H1 (cell line): ENCODE results near the gene PLEKHG2. TPM values are rescaled to one million over a fixed set of nuclear protein-coding genes. Genes with fewer than 3 reads are reported as not detected.

Experiments
- CTCF ChIA-PET: fragments of 300-600 bp; sonication (Branson Sonifier 250); formaldehyde crosslinking; loops from one replicate; lab custom pipeline; 2021; ENCODE audit not compliant: partially characterized antibody; lab: Charles Lee
- POLR2A ChIA-PET: fragments of 300-600 bp; sonication (Branson Sonifier 250); formaldehyde crosslinking; loops from one replicate; lab custom pipeline; 2021; ENCODE audit warnings: inconsistent platforms; ENCODE audit not compliant: partially characterized antibody; lab: Charles Lee
- DNase-seq, 2 experiments: peaks; one replicate each; pipeline versions ENCODE4 v3.0.0 to v3.0.0-alpha.2; 2010 to 2022; ENCODE audit warnings: low spot score in 2 of 2, low read depth in 1 of 2, mixed read lengths in 1 of 2
- FAIRE-seq: peaks from 2 replicates; lab custom pipeline; 2011; peaks lifted over from hg19 to GRCh38; lab: Jason Lieb, UNC
- H2AFZ ChIP-seq: 2 replicates; pipeline ENCODE4 v1.8.1; 2012; ENCODE audit warnings: low read length, inconsistent platforms
- H2AK5ac ChIP-seq: 2 replicates; pipeline ENCODE4 v1.6.1; 2013; ENCODE audit warnings: low read depth, low read length
- H2BK120ac ChIP-seq: replicated peaks from 2 replicates; pipeline ENCODE3; 2013; ENCODE audit warnings: low read depth, low read length, inconsistent platforms
- H2BK12ac ChIP-seq: 2 replicates; pipeline ENCODE4 v1.6.1; 2013; ENCODE audit warnings: low read depth, low read length
- H2BK15ac ChIP-seq: 2 replicates; pipeline ENCODE4 v1.6.1; 2013; ENCODE audit warnings: low read length
- H2BK20ac ChIP-seq: 2 replicates; pipeline ENCODE4 v1.6.1; 2013; ENCODE audit warnings: low read length
- H2BK5ac ChIP-seq: 2 replicates; pipeline ENCODE4 v1.6.1; 2013; ENCODE audit warnings: low read depth, low read length
- H3K14ac ChIP-seq: 2 replicates; pipeline ENCODE4 v1.6.1; 2013; ENCODE audit warnings: inconsistent platforms; ENCODE audit not compliant: insufficient read length
- H3K18ac ChIP-seq: 2 replicates; pipeline ENCODE4 v1.6.1; 2013; ENCODE audit warnings: low read length; ENCODE audit errors: extremely low read depth
- H3K23ac ChIP-seq: 2 replicates; pipeline ENCODE4 v1.6.1; 2013; ENCODE audit warnings: inconsistent platforms; ENCODE audit not compliant: insufficient read length
- H3K23me2 ChIP-seq: 2 replicates; pipeline ENCODE4 v1.6.1; 2013; ENCODE audit warnings: low read depth, low read length
- H3K27ac ChIP-seq: 2 replicates; pipeline ENCODE4 v1.6.1; 2011; ENCODE audit warnings: low read depth, low read length, inconsistent platforms
- H3K27me3 ChIP-seq, 4 experiments: replicated peaks in 1 of 4; 1 replicate in 1 of 4; 2 replicates in 3 of 4; pipeline versions ENCODE4 v1.6.1 to v1.8.1; 2011 to 2013; ENCODE audit warnings: low read length in 3 of 4, mild to moderate bottlenecking in 3 of 4, inconsistent platforms in 2 of 4, mixed read lengths in 2 of 4, moderate library complexity in 1 of 4; ENCODE audit not compliant: control insufficient read depth in 3 of 4, insufficient read depth in 3 of 4; ENCODE audit errors: extremely low read depth in 1 of 4
- H3K36me3 ChIP-seq, 4 experiments: 2 replicates each; pipeline versions ENCODE4 v1.6.1 to v1.8.1; 2011 to 2013; ENCODE audit warnings: mild to moderate bottlenecking in 4 of 4, low read length in 3 of 4, moderate library complexity in 2 of 4, control low read depth in 1 of 4, inconsistent platforms in 1 of 4; ENCODE audit not compliant: insufficient read depth in 4 of 4, control insufficient read depth in 2 of 4
- H3K4ac ChIP-seq: replicated peaks from 2 replicates; pipeline ENCODE3; 2013; ENCODE audit warnings: low read length, low read depth, mixed read lengths, inconsistent platforms; ENCODE audit not compliant: insufficient read length
- H3K4me1 ChIP-seq, 4 experiments: replicated peaks in 1 of 4; 1 replicate in 1 of 4; 2 replicates in 3 of 4; pipeline versions ENCODE4 v1.6.1 to v1.8.1; 2011 to 2013; ENCODE audit warnings: low read length in 3 of 4, inconsistent platforms in 2 of 4, mixed read lengths in 1 of 4; ENCODE audit not compliant: insufficient read depth in 4 of 4, control insufficient read depth in 3 of 4
- H3K4me2 ChIP-seq, 2 experiments: 2 replicates each; pipeline versions ENCODE4 v1.6.1 to v1.8.1; 2011 to 2013; ENCODE audit warnings: low read depth in 2 of 2, low read length in 2 of 2, control low read depth in 1 of 2, inconsistent platforms in 1 of 2, mild to moderate bottlenecking in 1 of 2; ENCODE audit not compliant: insufficient read depth in 1 of 2
- H3K4me3 ChIP-seq, 4 experiments: fragments of 200-600, 300-600 bp in 1 of 4; sonication (generic), shearing (Covaris generic), sonication (Bioruptor Twin) in 1 of 4; 2 replicates each; pipeline versions ENCODE4 v1.5.1 to v1.8.1; 2011 to 2016; ENCODE audit warnings: low read length in 4 of 4, low read depth in 3 of 4, control low read depth in 2 of 4, inconsistent platforms in 2 of 4, mild to moderate bottlenecking in 2 of 4, mixed read lengths in 1 of 4, moderate library complexity in 1 of 4; ENCODE audit not compliant: insufficient read depth in 2 of 4; ENCODE audit errors: extremely low read depth in 1 of 4
- H3K56ac ChIP-seq: replicated peaks from 2 replicates; pipeline ENCODE3; 2013; ENCODE audit warnings: low read depth, mild to moderate bottlenecking, mixed read lengths, low read length, inconsistent platforms; ENCODE audit not compliant: insufficient read length
- H3K79me1 ChIP-seq: 2 replicates; pipeline ENCODE4 v1.6.1; 2013; ENCODE audit warnings: low read depth, low read length, control low read depth
- H3K79me2 ChIP-seq, 2 experiments: 2 replicates each; pipeline versions ENCODE4 v1.6.1 to v1.8.1; 2012 to 2013; ENCODE audit warnings: low read length in 2 of 2, mild to moderate bottlenecking in 2 of 2, inconsistent platforms in 1 of 2; ENCODE audit not compliant: insufficient read depth in 2 of 2, control insufficient read depth in 1 of 2
- H3K9ac ChIP-seq, 4 experiments: replicated peaks in 1 of 4; 1 replicate in 1 of 4; 2 replicates in 3 of 4; pipeline versions ENCODE4 v1.6.1 to v1.8.1; 2011 to 2013; ENCODE audit warnings: low read depth in 3 of 4, low read length in 3 of 4, control low read depth in 2 of 4, mild to moderate bottlenecking in 2 of 4, moderate library complexity in 2 of 4, inconsistent platforms in 1 of 4; ENCODE audit errors: extremely low read depth in 1 of 4
- H3K9me3 ChIP-seq, 2 experiments: 2 replicates each; pipeline versions ENCODE4 v1.6.1 to v1.8.1; 2012 to 2013; ENCODE audit warnings: mild to moderate bottlenecking in 2 of 2, moderate library complexity in 2 of 2, control low read depth in 1 of 2, inconsistent platforms in 1 of 2, low read depth in 1 of 2, low read length in 1 of 2, mixed read lengths in 1 of 2; ENCODE audit not compliant: insufficient read depth in 2 of 2
- H4K20me1 ChIP-seq, 2 experiments: replicated peaks in 1 of 2; 2 replicates each; pipeline versions ENCODE3 to v1.8.1; 2011 to 2013; ENCODE audit warnings: inconsistent platforms in 2 of 2, low read length in 2 of 2, mild to moderate bottlenecking in 1 of 2; ENCODE audit not compliant: insufficient read depth in 2 of 2, control insufficient read depth in 1 of 2
- H4K5ac ChIP-seq: 2 replicates; pipeline ENCODE4 v1.6.1; 2013; ENCODE audit warnings: low read length, low read depth, mixed read lengths, inconsistent platforms; ENCODE audit not compliant: insufficient read length
- H4K8ac ChIP-seq: 2 replicates; pipeline ENCODE4 v1.8.0; 2013; ENCODE audit warnings: mild to moderate bottlenecking, moderate library complexity, low read length, inconsistent platforms; ENCODE audit not compliant: insufficient read depth; ENCODE audit errors: extremely low read depth
- H4K91ac ChIP-seq: replicated peaks from 2 replicates; pipeline ENCODE3; 2013; ENCODE audit warnings: low read length, mixed read lengths, inconsistent platforms; ENCODE audit not compliant: insufficient read length
- GTF2F1 ChIP-seq: IDR thresholded peaks from 2 replicates; pipeline ENCODE4 v1.6.1; 2012; ENCODE audit warnings: low read depth, low read length, improper control_type of control experiment, borderline replicate concordance
- SRF ChIP-seq: IDR thresholded peaks from 2 replicates; pipeline ENCODE4 v1.6.1; 2011; ENCODE audit warnings: mild to moderate bottlenecking, low read depth, low read length, moderate library complexity
- SUZ12 ChIP-seq: fragments of 200-600 bp; sonication (generic); IDR thresholded peaks from 2 replicates; pipeline ENCODE4 v1.6.1; 2012; ENCODE audit warnings: mild to moderate bottlenecking, inconsistent platforms, low read length, moderate library complexity, mixed read lengths
- TAF1 ChIP-seq: IDR thresholded peaks from 2 replicates; pipeline ENCODE4 v1.6.1; 2011; ENCODE audit warnings: mild to moderate bottlenecking, low read depth, low read length
- YY1 ChIP-seq: IDR thresholded peaks from 2 replicates; pipeline ENCODE4 v1.6.1; 2011; ENCODE audit warnings: low read depth, mild to moderate bottlenecking, low read length
- ZNF274 ChIP-seq: IDR thresholded peaks from 2 replicates; pipeline ENCODE4 v1.7.0; 2012; ENCODE audit warnings: low read length, borderline replicate concordance; ENCODE audit errors: extremely low read depth
- WGBS, 2 experiments: shearing (Covaris generic) in 1 of 2; methylation state at CpG; one replicate each; pipeline versions ENCODE4 v1.1.6 to v1.1.7; 2013 to 2015; ENCODE audit warnings: low lambda C conversion rate in 2 of 2, mixed read lengths in 2 of 2, inconsistent platforms in 1 of 2, low coverage in 1 of 2, missing lambda C conversion rate in 1 of 2; ENCODE audit not compliant: insufficient replicate concordance in 2 of 2, insufficient coverage in 1 of 2, insufficient read length in 1 of 2; ENCODE audit errors: extremely low coverage in 1 of 2, missing lambda C conversion rate in 1 of 2; 5-methylcytosine and 5-hydroxymethylcytosine counted together
- polyA plus RNA-seq, 7 experiments: library from polyadenylated mRNA; depleted of rRNA in 3 of 7; stranded (reverse) in 5 of 7; unstranded in 2 of 7; fragments of >200 nt in 5 of 7; fragments of 200-250 nt in 2 of 7; gene quantifications; 1 replicate in 5 of 7; 2 replicates in 1 of 7; 4 replicates in 1 of 7; pipeline versions ENCODE4 v1.2.1 to v1.2.3, GENCODE V29; 2011 to 2013; ENCODE audit warnings: missing spikeins in 2 of 7, mixed read lengths in 2 of 7
- total RNA-seq: library from RNA; stranded (reverse); fragmentation: NEBNext Ultra II Directional; extraction: Animal tissue kit (Norgen Biotek cat#: 25700); gene quantifications from 2 replicates; pipeline ENCODE4 v1.2.1, GENCODE V29; 2021
- TF ChIP-seq, protein P1 (sequence below): IDR thresholded peaks from 2 replicates; pipeline ENCODE4 v1.6.1; 2012; ENCODE audit warnings: inconsistent platforms
- TF ChIP-seq, protein P2 (sequence below), 3 experiments: IDR thresholded peaks; 1 replicate in 2 of 3; 2 replicates in 1 of 3; pipeline versions ENCODE4 v1.5.1 to v1.6.1; 2011; ENCODE audit warnings: low read length in 3 of 3, mild to moderate bottlenecking in 3 of 3, inconsistent platforms in 2 of 3, low read depth in 1 of 3, moderate library complexity in 1 of 3; ENCODE audit not compliant: insufficient read depth in 1 of 3; ENCODE audit errors: control extremely low read depth in 1 of 3

The PLEKHG2 gene
- total and polyA plus RNA-seq, 2 of the 8 experiments (the other 6 are each of a cell fraction or from before 2014, with no cell fraction given), result 16.9 to 65.7 TPM

DNA sequence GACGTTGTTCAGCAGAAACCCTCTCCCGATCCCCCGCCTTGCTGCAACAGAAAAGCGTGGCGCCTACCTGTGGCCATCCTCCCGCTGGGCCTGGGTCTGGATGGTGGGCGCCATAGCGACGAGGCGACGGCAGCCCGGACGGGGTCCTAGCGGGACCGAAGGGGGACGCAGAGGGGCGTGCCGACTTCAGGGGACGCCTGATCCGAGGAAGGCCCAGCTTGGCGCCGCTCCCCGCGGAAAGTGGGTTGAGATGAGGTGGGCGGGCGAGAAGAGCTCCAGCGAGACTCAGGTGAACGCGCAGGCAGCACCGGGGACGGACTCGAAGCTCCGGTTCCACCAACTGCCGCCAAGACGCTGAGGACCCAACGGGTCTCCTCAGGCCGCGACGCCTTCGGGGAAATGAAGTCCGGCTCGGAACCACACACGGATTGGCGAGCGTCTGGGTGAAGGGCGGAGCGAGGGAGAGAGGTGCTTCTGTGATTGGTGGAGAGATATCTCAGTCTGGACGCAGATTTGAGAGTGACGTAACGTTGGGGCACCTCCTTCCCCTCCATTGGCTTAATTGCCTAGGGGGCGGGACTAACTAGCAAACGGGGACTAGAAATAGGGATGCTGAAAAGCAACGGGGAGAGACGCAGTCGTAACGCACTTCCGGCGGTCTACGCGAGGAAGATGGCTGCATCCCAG is 21.6 kb upstream of the PLEKHG2 start, which contains the start of the genes MED29 and PAF1:
Gene MED29, plus strand, starts transcription at position 628 of the 687 bp plus-strand sequence. Its CDS starts 45 bp downstream, at position 673.
Gene PAF1, minus strand, starts transcription at position 356 of the 687 bp plus-strand sequence. Its CDS starts 242 bp downstream, at position 114.
- Histone ChIP-seq H3K4me2 (peak within 1 kb of the TSS; percentile 75 to 76), H4K20me1 (peaks cover 0 to 7% of the 10 kb centered on the region in 2 experiments), H2BK12ac (peak within 1 kb of the TSS; percentile 68), H3K4me3 (peak within 1 kb of the TSS; percentile 91 to 97 (median 96)), H3K23ac (no peak within 1 kb of the TSS), H2BK20ac (no peak within 1 kb of the TSS), H4K5ac (peak within 1 kb of the TSS; percentile 97), H3K23me2 (peaks cover 2% of the 10 kb centered on the region; the same call in 1 of the 2 replicates), H3K79me1 (peaks cover 5% of the 10 kb centered on the region), H4K91ac (peak within 1 kb of the TSS; percentile 45), H2BK120ac (no peak within 1 kb of the TSS), H4K8ac (peak within 1 kb of the TSS; percentile 96; the same call in 1 of the 2 replicates), H3K56ac (peak within 1 kb of the TSS; percentile 87), H3K79me2 (peaks cover 0 to 14% of the 10 kb centered on the region in 2 experiments; a peak in 2 of 4 replicates), H2BK5ac (peak within 1 kb of the TSS; percentile 97), H3K36me3 (peaks cover 5 to 35% (median 20%) of the 10 kb centered on the region in 4 experiments; a peak in 6 of 8 replicates), H3K18ac (peak within 1 kb of the TSS; percentile 99), H3K27me3 (no peaks in the 10 kb centered on the region), H3K4me1 (peaks cover 2 to 10% (median 7%) of the 10 kb centered on the region in 4 experiments), H3K4ac (no peak within 1 kb of the TSS), H2AFZ (peak within 1 kb of the TSS; percentile 13; the same call in 1 of the 2 replicates), H3K27ac (peak within 1 kb of the TSS; percentile 99), H3K9ac (peak within 1 kb of the TSS; percentile 81 to 99 (median 90)), H3K14ac (no peak within 1 kb of the TSS), H2BK15ac (peak within 1 kb of the TSS; percentile 95), H3K9me3 (no peaks in the 10 kb centered on the region), H2AK5ac (no peak within 1 kb of the TSS)
- FAIRE-seq, result peak; percentile 99
- peak; percentile 91 to 99 for DNase-seq
- CTCF ChIA-PET, result interaction anchor here (1.9 to 3.7 kb wide), 2 partner anchors 10 to 21 kb away, joined by 10 to 13 read pairs; partner anchors contain the start of gene PLEKHG2
- 2% methylated on average over 60 of the region's 60 CpGs; no CpG with 5 or more reads in 1 of the 2 experiments for WGBS, 2 experiments
- POLR2A ChIA-PET, result interaction anchor here (0.6 to 12.2 kb wide), 39 partner anchors 9 to 306 kb away, joined by 3 to 234 read pairs (median 5); partner anchors contain the start of genes EID2B, PLEKHG2, RPS16 and SAMD4B
- TF ChIP-seq, protein P1, sequence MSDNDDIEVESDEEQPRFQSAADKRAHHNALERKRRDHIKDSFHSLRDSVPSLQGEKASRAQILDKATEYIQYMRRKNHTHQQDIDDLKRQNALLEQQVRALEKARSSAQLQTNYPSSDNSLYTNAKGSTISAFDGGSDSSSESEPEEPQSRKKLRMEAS, result peak; percentile 80
- TF ChIP-seq GTF2F1, result peak; percentile 49
- TF ChIP-seq TAF1, result peak; percentile 97
- no peak for TF ChIP-seq SUZ12
- no peak for TF ChIP-seq SRF
- peak; percentile 93 for TF ChIP-seq YY1
- TF ChIP-seq ZNF274, result no peak
- TF ChIP-seq, protein P2, sequence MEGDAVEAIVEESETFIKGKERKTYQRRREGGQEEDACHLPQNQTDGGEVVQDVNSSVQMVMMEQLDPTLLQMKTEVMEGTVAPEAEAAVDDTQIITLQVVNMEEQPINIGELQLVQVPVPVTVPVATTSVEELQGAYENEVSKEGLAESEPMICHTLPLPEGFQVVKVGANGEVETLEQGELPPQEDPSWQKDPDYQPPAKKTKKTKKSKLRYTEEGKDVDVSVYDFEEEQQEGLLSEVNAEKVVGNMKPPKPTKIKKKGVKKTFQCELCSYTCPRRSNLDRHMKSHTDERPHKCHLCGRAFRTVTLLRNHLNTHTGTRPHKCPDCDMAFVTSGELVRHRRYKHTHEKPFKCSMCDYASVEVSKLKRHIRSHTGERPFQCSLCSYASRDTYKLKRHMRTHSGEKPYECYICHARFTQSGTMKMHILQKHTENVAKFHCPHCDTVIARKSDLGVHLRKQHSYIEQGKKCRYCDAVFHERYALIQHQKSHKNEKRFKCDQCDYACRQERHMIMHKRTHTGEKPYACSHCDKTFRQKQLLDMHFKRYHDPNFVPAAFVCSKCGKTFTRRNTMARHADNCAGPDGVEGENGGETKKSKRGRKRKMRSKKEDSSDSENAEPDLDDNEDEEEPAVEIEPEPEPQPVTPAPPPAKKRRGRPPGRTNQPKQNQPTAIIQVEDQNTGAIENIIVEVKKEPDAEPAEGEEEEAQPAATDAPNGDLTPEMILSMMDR (IDR thresholded peaks at IDR 0.05; ENCODE audit: control extremely low read depth in 1 of 3, insufficient read depth in 1 of 3, low read depth in 1 of 3, low read length in 3 of 3), result peak in 1 of 3 experiments; percentile 22; a peak in 2 of 4 replicates
